ENCODE results near the gene CACNA1B. TPM values are rescaled to one million over a fixed set of nuclear protein-coding genes. Genes with fewer than 3 reads are reported as not detected.

The CACNA1B gene
- total and polyA plus RNA-seq, 2 of the 4 experiments (the other 2 are of a cell fraction): 0.02 TPM; not detected in 1

GRCh38 chr9:138103849-138104206 is 226.2 kb downstream of the CACNA1B start:
- Histone ChIP-seq H3K23ac (ENCODE audit: low read depth, low read length) (no peak overlapping the region), H3K4me3 (ENCODE audit: insufficient read depth, low read depth, low read length) (no peak overlapping the region), H3K14ac (replicated peaks; ENCODE audit: low read depth, low read length) (no peak overlapping the region), H3K4ac (ENCODE audit: low read depth, low read length) (no peak overlapping the region), H2AFZ (replicated peaks; ENCODE audit: low read length, poor library complexity) (no peak overlapping the region), H3K79me1 (ENCODE audit: low read depth in 1 of 2, low read length in 2 of 2) (no peaks in the 10 kb centered on the region), H3K9me1 (ENCODE audit: insufficient read depth, low read length) (no peaks in the 10 kb centered on the region), H3K4me1 (ENCODE audit: control insufficient read depth, insufficient read depth, low read length) (no peaks in the 10 kb centered on the region), H3K36me3 (ENCODE audit: control insufficient read depth, insufficient read depth, low read length) (no peaks in the 10 kb centered on the region), H2BK120ac (ENCODE audit: low read depth, low read length) (no peak overlapping the region), H3K27ac (ENCODE audit: insufficient read depth, low read length) (no peak overlapping the region), H3K4me2 (ENCODE audit: low read depth, low read length) (no peak overlapping the region), H3K56ac (ENCODE audit: extremely low read depth, insufficient read depth, low read length) (no peak overlapping the region), H4K8ac (ENCODE audit: low read depth in 2 of 2, low read length in 2 of 2) (no peak overlapping the region), H3K9ac (ENCODE audit: low read depth, low read length) (no peak overlapping the region), H2BK20ac (ENCODE audit: low read depth, low read length) (no peak overlapping the region), H4K91ac (ENCODE audit: insufficient read depth, low read depth, low read length) (no peak overlapping the region), H4K5ac (ENCODE audit: low read depth, low read length) (no peak overlapping the region), H2AK9ac (replicated peaks; ENCODE audit: low read depth, low read length, poor library complexity) (no peak overlapping the region), H2AK5ac (ENCODE audit: low read depth, low read length) (no peak overlapping the region), H3K9me3 (ENCODE audit: control insufficient read depth, insufficient read depth, low read length) (peaks cover 66% of the 10 kb centered on the region), H3K27me3 (ENCODE audit: control insufficient read depth, insufficient read depth, low read length) (no peaks in the 10 kb centered on the region), H3K18ac (ENCODE audit: low read depth, low read length) (no peak overlapping the region), H2BK15ac (ENCODE audit: low read depth, low read length) (no peak overlapping the region), H4K20me1 (ENCODE audit: insufficient read depth, low read length) (no peaks in the 10 kb centered on the region), H2BK5ac (ENCODE audit: low read depth, low read length, poor library complexity, severe bottlenecking) (no peak overlapping the region)
- dilution Hi-C loops (cut with HindIII; ENCODE audit: low sequenced_read_pairs, unreplicated experiment) (no loop called here), in situ Hi-C loops (cut with MboI; ENCODE audit: low sequenced_read_pairs) (no loop called here), intact Hi-C loops (cut with micrococcal nuclease) (no loop called here)
- DNase-seq (no peak), ATAC-seq (ENCODE audit: low read depth) (no peak)
- CTCF ChIA-PET: interaction anchor here (0.5 kb wide), 1 partner anchor 28 kb away, joined by 3 read pairs; no protein-coding TSS in a partner anchor
- 33% methylated on average over 3 of the region's 3 CpGs; no CpG with 5 or more reads in 1 of the 2 experiments for WGBS, 2 experiments (ENCODE audit: extremely low coverage in 2 of 2, insufficient read length in 1 of 2)
- POLR2A ChIA-PET (ENCODE audit: unreplicated experiment): no interaction called here
- no TSS peak for BruUV-seq (replicated peaks)
- TF ChIP-seq NFE2L2 (IDR thresholded peaks at IDR 0.05; ENCODE audit: low read depth, low read length): no peak
- no peak for TF ChIP-seq BHLHE40 (IDR thresholded peaks at IDR 0.05; ENCODE audit: low read depth, low read length)
- no peak for TF ChIP-seq FOS (IDR thresholded peaks at IDR 0.05; ENCODE audit: low read depth, low read length)
- no peak for TF ChIP-seq CEBPB (IDR thresholded peaks at IDR 0.05; ENCODE audit: low read depth, low read length)
- no peak for TF ChIP-seq RFX5 (IDR thresholded peaks at IDR 0.05; ENCODE audit: low read depth, low read length)
- no peak for TF ChIP-seq POLR2A (IDR thresholded peaks at IDR 0.05; ENCODE audit: low read depth, low read length)
- TF ChIP-seq RCOR1 (IDR thresholded peaks at IDR 0.05; ENCODE audit: insufficient replicate concordance, low read length): no peak
- no peak for TF ChIP-seq CTCF (conservative IDR thresholded peaks at IDR 0.05; ENCODE audit: low read depth, low read length)
- TF ChIP-seq MXI1 (IDR thresholded peaks at IDR 0.05; ENCODE audit: borderline replicate concordance, low read depth, low read length): no peak
- no peak for TF ChIP-seq CHD1 (IDR thresholded peaks at IDR 0.05; ENCODE audit: low read depth, low read length)
- no peak for TF ChIP-seq SMC3 (IDR thresholded peaks at IDR 0.05; ENCODE audit: low read depth, low read length)
- TF ChIP-seq, protein P1, sequence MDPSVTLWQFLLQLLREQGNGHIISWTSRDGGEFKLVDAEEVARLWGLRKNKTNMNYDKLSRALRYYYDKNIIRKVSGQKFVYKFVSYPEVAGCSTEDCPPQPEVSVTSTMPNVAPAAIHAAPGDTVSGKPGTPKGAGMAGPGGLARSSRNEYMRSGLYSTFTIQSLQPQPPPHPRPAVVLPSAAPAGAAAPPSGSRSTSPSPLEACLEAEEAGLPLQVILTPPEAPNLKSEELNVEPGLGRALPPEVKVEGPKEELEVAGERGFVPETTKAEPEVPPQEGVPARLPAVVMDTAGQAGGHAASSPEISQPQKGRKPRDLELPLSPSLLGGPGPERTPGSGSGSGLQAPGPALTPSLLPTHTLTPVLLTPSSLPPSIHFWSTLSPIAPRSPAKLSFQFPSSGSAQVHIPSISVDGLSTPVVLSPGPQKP (IDR thresholded peaks at IDR 0.05; ENCODE audit: borderline replicate concordance, low read depth, low read length): no peak
- no peak for TF ChIP-seq RAD21 (IDR thresholded peaks at IDR 0.05; ENCODE audit: low read length)
- TF ChIP-seq MAFK (IDR thresholded peaks at IDR 0.05; ENCODE audit: low read depth, low read length): no peak
- no peak for TF ChIP-seq MAZ (IDR thresholded peaks at IDR 0.05; ENCODE audit: borderline replicate concordance, low read depth, low read length)
- TF ChIP-seq, protein P2, sequence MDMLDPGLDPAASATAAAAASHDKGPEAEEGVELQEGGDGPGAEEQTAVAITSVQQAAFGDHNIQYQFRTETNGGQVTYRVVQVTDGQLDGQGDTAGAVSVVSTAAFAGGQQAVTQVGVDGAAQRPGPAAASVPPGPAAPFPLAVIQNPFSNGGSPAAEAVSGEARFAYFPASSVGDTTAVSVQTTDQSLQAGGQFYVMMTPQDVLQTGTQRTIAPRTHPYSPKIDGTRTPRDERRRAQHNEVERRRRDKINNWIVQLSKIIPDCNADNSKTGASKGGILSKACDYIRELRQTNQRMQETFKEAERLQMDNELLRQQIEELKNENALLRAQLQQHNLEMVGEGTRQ (IDR thresholded peaks at IDR 0.05; ENCODE audit: low read depth, low read length): no peak

Data from IMR-90 (cell line).